Measurements from ENCODE around the gene GTF3C5. TPM values are rescaled to one million over a fixed set of nuclear protein-coding genes. Genes with fewer than 3 reads are reported as not detected.

GTF3C5 gene
- polyA plus RNA-seq, 1 donor from 2014 or later: 103 TPM

- H3K4me3 ChIP-seq (ENCODE audit: low read length): no peak overlapping the region
- H3K9ac ChIP-seq (ENCODE audit: low read length): no peak overlapping the region
These were observed 17.8 kb downstream of the GTF3C5 start for GRCh38 chr9:133048595-133048994.

GRCh38 chr9:133049043-133049442 is 18.2 kb downstream of the GTF3C5 start:
- no peak overlapping the region for H2AFZ ChIP-seq (ENCODE audit: low read depth, low read length)
- no peaks in the 10 kb centered on the region for H3K27me3 ChIP-seq (ENCODE audit: insufficient read depth, low read depth, low read length)
- H3K9me2 ChIP-seq (ENCODE audit: insufficient read depth, low read length): no peaks in the 10 kb centered on the region
- no peaks in the 10 kb centered on the region for H3F3A ChIP-seq (ENCODE audit: insufficient read depth, low read length, poor library complexity, severe bottlenecking)
- no peak overlapping the region for H3K4me2 ChIP-seq (ENCODE audit: low read length)
- H3K4me3 ChIP-seq (ENCODE audit: low read length): no peak overlapping the region
- TF ChIP-seq POLR2AphosphoS5 (IDR thresholded peaks at IDR 0.05) (no peak), TAF1 (IDR thresholded peaks at IDR 0.05; ENCODE audit: low read depth) (no peak), EZH2 (IDR thresholded peaks at IDR 0.05; ENCODE audit: borderline replicate concordance, insufficient read depth, low read length, poor library complexity, severe bottlenecking) (no peak), CTCF (IDR thresholded peaks at IDR 0.05; ENCODE audit: poor library complexity, severe bottlenecking) (no peak), RAD21 (conservative IDR thresholded peaks at IDR 0.05) (no peak), SMC3 (conservative IDR thresholded peaks at IDR 0.05; ENCODE audit: poor library complexity) (no peak), MXI1 (conservative IDR thresholded peaks at IDR 0.05; ENCODE audit: poor library complexity, severe bottlenecking) (no peak), EP300 (conservative IDR thresholded peaks at IDR 0.05; ENCODE audit: poor library complexity, severe bottlenecking) (no peak)
- TF ChIP-seq, protein P1, sequence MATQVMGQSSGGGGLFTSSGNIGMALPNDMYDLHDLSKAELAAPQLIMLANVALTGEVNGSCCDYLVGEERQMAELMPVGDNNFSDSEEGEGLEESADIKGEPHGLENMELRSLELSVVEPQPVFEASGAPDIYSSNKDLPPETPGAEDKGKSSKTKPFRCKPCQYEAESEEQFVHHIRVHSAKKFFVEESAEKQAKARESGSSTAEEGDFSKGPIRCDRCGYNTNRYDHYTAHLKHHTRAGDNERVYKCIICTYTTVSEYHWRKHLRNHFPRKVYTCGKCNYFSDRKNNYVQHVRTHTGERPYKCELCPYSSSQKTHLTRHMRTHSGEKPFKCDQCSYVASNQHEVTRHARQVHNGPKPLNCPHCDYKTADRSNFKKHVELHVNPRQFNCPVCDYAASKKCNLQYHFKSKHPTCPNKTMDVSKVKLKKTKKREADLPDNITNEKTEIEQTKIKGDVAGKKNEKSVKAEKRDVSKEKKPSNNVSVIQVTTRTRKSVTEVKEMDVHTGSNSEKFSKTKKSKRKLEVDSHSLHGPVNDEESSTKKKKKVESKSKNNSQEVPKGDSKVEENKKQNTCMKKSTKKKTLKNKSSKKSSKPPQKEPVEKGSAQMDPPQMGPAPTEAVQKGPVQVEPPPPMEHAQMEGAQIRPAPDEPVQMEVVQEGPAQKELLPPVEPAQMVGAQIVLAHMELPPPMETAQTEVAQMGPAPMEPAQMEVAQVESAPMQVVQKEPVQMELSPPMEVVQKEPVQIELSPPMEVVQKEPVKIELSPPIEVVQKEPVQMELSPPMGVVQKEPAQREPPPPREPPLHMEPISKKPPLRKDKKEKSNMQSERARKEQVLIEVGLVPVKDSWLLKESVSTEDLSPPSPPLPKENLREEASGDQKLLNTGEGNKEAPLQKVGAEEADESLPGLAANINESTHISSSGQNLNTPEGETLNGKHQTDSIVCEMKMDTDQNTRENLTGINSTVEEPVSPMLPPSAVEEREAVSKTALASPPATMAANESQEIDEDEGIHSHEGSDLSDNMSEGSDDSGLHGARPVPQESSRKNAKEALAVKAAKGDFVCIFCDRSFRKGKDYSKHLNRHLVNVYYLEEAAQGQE (IDR thresholded peaks at IDR 0.05; ENCODE audit: borderline replicate concordance): no peak
- no peaks in the 10 kb centered on the region for H3K79me2 ChIP-seq (replicated peaks; ENCODE audit: insufficient read depth, low read length)
- H3K36me3 ChIP-seq (ENCODE audit: insufficient read depth, low read length): no peaks in the 10 kb centered on the region
- no peaks in the 10 kb centered on the region for H4K20me1 ChIP-seq (ENCODE audit: insufficient read depth)
- H3K27ac ChIP-seq (ENCODE audit: low read length): no peak overlapping the region
- no peaks in the 10 kb centered on the region for H3K9me3 ChIP-seq (ENCODE audit: low read length)
- H3K9ac ChIP-seq (ENCODE audit: low read length): no peak overlapping the region

More at GRCh38 chr9:133048595-133048994, 17.8 kb downstream of the GTF3C5 start:
- no peaks in the 10 kb centered on the region for H3K36me3 ChIP-seq (ENCODE audit: insufficient read depth, low read length)
- H3K4me2 ChIP-seq (ENCODE audit: low read length): no peak overlapping the region
- no peaks in the 10 kb centered on the region for H3K9me3 ChIP-seq (ENCODE audit: low read length)
- H4K20me1 ChIP-seq (ENCODE audit: insufficient read depth): no peaks in the 10 kb centered on the region
- TF ChIP-seq RAD21 (conservative IDR thresholded peaks at IDR 0.05): no peak
- no peak for TF ChIP-seq CTCF (IDR thresholded peaks at IDR 0.05; ENCODE audit: poor library complexity, severe bottlenecking)
- no peak for TF ChIP-seq TAF1 (IDR thresholded peaks at IDR 0.05; ENCODE audit: low read depth)
- TF ChIP-seq, protein P1 (IDR thresholded peaks at IDR 0.05; ENCODE audit: borderline replicate concordance): no peak
- H3F3A ChIP-seq (ENCODE audit: insufficient read depth, low read length, poor library complexity, severe bottlenecking): no peaks in the 10 kb centered on the region
- H3K9me2 ChIP-seq (ENCODE audit: insufficient read depth, low read length): no peaks in the 10 kb centered on the region
- H3K27me3 ChIP-seq (ENCODE audit: insufficient read depth, low read depth, low read length): no peaks in the 10 kb centered on the region
- no peak overlapping the region for H2AFZ ChIP-seq (ENCODE audit: low read depth, low read length)
- no peaks in the 10 kb centered on the region for H3K79me2 ChIP-seq (replicated peaks; ENCODE audit: insufficient read depth, low read length)
- H3K27ac ChIP-seq (ENCODE audit: low read length): no peak overlapping the region

Data from neural cell (in vitro differentiated cells).